Urinary bladder (tissue), 4 donors: ENCODE results near the gene TMEM128. TPM values are rescaled to one million over a fixed set of nuclear protein-coding genes. Genes with fewer than 3 reads are reported as not detected.
"Not testable (repeated sequence)": the region's sequence is repeated elsewhere in the genome, so short reads cannot be mapped to it uniquely, and the experiment has no call there.

Source experiments
- DNase-seq: peaks from one replicate; pipeline ENCODE4 v3.0.0-alpha.2; 2015; ENCODE audit errors: extremely low spot score
- H3K27ac ChIP-seq: one replicate; pipeline ENCODE4 v1.5.1; 2013; ENCODE audit warnings: low read depth, mild to moderate bottlenecking, moderate library complexity
- H3K36me3 ChIP-seq: one replicate; pipeline ENCODE4 v1.6.1; 2013; ENCODE audit warnings: mild to moderate bottlenecking, moderate library complexity; ENCODE audit not compliant: insufficient read depth
- H3K4me1 ChIP-seq: one replicate; pipeline ENCODE4 v1.6.1; 2013; ENCODE audit warnings: mild to moderate bottlenecking, moderate library complexity; ENCODE audit not compliant: insufficient read depth
- H3K4me3 ChIP-seq: one replicate; pipeline ENCODE4 v1.5.1; 2013; ENCODE audit warnings: low read depth, low read length
- WGBS: extraction: QIAGEN DNeasy Blood & Tissue Kit; methylation state at CpG from one replicate; pipeline ENCODE4 v1.1.7; 2013; 5-methylcytosine and 5-hydroxymethylcytosine counted together
- polyA plus RNA-seq: library from polyadenylated mRNA; stranded (reverse); fragments of 200-250 nt; gene quantifications from one replicate; pipeline ENCODE4 v1.2.3, GENCODE V29; 2013
- total RNA-seq: library from RNA; depleted of rRNA; stranded (reverse); fragments of >200 nt; gene quantifications from one replicate; pipeline ENCODE4 v1.2.3, GENCODE V29; 2014
- donor health status: healthy with polysubstance abuse.
- donor health status: healthy.

The TMEM128 gene
- total and polyA plus RNA-seq, 2 donors: 31.3 to 33.0 TPM

- H3K4me1 ChIP-seq, H3K27ac ChIP-seq, H3K36me3 ChIP-seq, DNase-seq, H3K4me3 ChIP-seq: not testable (repeated sequence)
- WGBS: 95% methylated on average over 3 of the region's 3 CpGs
Observed at GRCh38 chr4:4239551-4239950, 8.5 kb downstream of the TMEM128 start.

- 96% methylated on average over 2 of the region's 2 CpGs for whole genome bisulfite sequencing
- no peak for DNase-seq
- Histone ChIP-seq H3K4me1 (no peaks in the 10 kb centered on the region), H3K4me3 (no peak overlapping the region), H3K36me3 (no peaks in the 10 kb centered on the region), H3K27ac (no peak overlapping the region)
Observed at GRCh38 chr4:4233610-4234009, 14.4 kb downstream of the TMEM128 start.

GRCh38 chr4:4228356-4228668 is 19.7 kb downstream of the TMEM128 start:
- no peaks in the 10 kb centered on the region for H3K4me1 ChIP-seq
- no peak overlapping the region for H3K27ac ChIP-seq
- DNase-seq: no peak
- no peak overlapping the region for H3K4me3 ChIP-seq
- H3K36me3 ChIP-seq: no peaks in the 10 kb centered on the region
- 63% methylated on average over 1 of the region's 1 CpG for WGBS

- WGBS: 7% methylated on average over 51 of the region's 51 CpGs
Observed at GRCh38 chr4:4227510-4228355, 20.3 kb downstream of the TMEM128 start.

GRCh38 chr4:4226606-4227438 is 21.2 kb downstream of the TMEM128 start, which contains the start of gene OTOP1:
Gene OTOP1, minus strand, starts transcription at chr4:4226929. Its CDS starts 65 bp downstream, at chr4:4226864.
- Histone ChIP-seq H3K4me1 (no peaks in the 10 kb centered on the region), H3K27ac (no peak within 1 kb of the TSS), H3K4me3 (peak within 1 kb of the TSS; percentile 9), H3K36me3 (no peaks in the 10 kb centered on the region)
- WGBS: 13% methylated on average over 82 of the region's 82 CpGs
- DNase-seq: no peak

More at GRCh38 chr4:4227510-4228355, 20.3 kb downstream of the TMEM128 start:
- Histone ChIP-seq H3K4me3 (no peak overlapping the region), H3K36me3 (no peaks in the 10 kb centered on the region), H3K4me1 (no peaks in the 10 kb centered on the region), H3K27ac (no peak overlapping the region)
- DNase-seq: no peak

GRCh38 chr4:4225915-4226605 is 22.0 kb downstream of the TMEM128 start:
- WGBS: 10% methylated on average over 41 of the region's 41 CpGs
- Histone ChIP-seq H3K36me3 (no peaks in the 10 kb centered on the region), H3K4me1 (no peaks in the 10 kb centered on the region), H3K4me3 (no peak overlapping the region), H3K27ac (no peak overlapping the region)
- no peak for DNase-seq

DNA sequence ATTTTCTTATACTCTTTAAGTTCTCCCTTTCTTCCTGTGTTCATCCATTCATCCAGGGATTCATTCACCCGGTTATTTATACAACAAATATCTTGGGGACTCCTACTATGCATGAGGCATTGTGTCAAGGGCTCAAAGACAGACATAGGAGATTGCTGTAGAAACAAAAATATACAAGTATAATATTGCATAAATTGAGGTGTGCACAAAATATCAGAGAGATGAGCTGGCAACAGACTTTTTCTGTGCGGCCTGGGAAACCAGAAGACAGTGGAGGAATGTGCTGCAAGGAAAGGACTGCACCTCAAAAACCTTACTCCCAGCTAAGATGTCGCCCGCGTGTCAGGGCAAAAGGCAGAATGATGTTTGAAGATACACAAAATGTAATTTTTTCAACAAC is 30.9 kb downstream of the TMEM128 start:
- no peak for DNase-seq
- Histone ChIP-seq H3K36me3 (no peaks in the 10 kb centered on the region), H3K27ac (no peak overlapping the region), H3K4me3 (no peak overlapping the region), H3K4me1 (no peaks in the 10 kb centered on the region)
- 73% methylated on average over 5 of the region's 5 CpGs for WGBS

GRCh38 chr4:4216648-4217047 is 31.4 kb downstream of the TMEM128 start:
- WGBS: 69% methylated on average over 7 of the region's 7 CpGs

DNA sequence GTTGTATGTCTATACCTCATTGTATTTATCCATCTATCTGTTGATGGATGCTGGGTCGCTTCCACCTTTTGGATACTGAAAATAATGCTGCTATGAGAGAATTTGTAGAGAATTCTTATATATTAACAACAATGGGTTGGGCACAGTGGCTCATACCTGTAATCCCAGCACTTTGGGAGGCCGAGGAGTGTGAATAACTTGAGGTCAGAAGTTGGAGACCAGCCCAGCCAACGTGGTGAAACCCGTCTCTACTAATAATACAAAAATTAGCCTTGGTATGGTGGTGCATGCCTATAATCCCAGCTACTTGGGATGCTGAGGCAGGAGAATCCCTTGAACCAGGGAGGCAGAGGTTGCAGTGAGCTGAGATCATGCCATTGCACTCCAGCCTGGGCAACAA is 34.3 kb downstream of the TMEM128 start:
- 75% methylated on average over 4 of the region's 4 CpGs for WGBS
- H3K4me3 ChIP-seq, H3K4me1 ChIP-seq, H3K27ac ChIP-seq, H3K36me3 ChIP-seq, DNase-seq: not testable (repeated sequence)

More at GRCh38 chr4:4216648-4217047, 31.4 kb downstream of the TMEM128 start:
- Histone ChIP-seq H3K4me1 (no peaks in the 10 kb centered on the region), H3K36me3 (no peaks in the 10 kb centered on the region), H3K27ac (no peak overlapping the region), H3K4me3 (no peak overlapping the region)
- no peak for DNase-seq

- no peak for DNase-seq
- H3K36me3 ChIP-seq: no peaks in the 10 kb centered on the region
Observed at GRCh38 chr4:4206204-4206603, 41.8 kb downstream of the TMEM128 start.

GRCh38 chr4:4204401-4204745 is 43.6 kb downstream of the TMEM128 start:
- Histone ChIP-seq H3K27ac (no peak overlapping the region), H3K4me3 (no peak overlapping the region), H3K36me3 (no peaks in the 10 kb centered on the region), H3K4me1 (no peaks in the 10 kb centered on the region)
- DNase-seq: no peak
- 85% methylated on average over 3 of the region's 3 CpGs for WGBS

More at GRCh38 chr4:4206204-4206603, 41.8 kb downstream of the TMEM128 start:
- no peak overlapping the region for H3K4me3 ChIP-seq
- no peaks in the 10 kb centered on the region for H3K4me1 ChIP-seq
- no peak overlapping the region for H3K27ac ChIP-seq

- Histone ChIP-seq H3K4me3 (no peak overlapping the region), H3K36me3 (no peaks in the 10 kb centered on the region), H3K27ac (no peak overlapping the region), H3K4me1 (no peaks in the 10 kb centered on the region)
- DNase-seq: no peak
- 81% methylated on average over 10 of the region's 10 CpGs for WGBS
Observed at GRCh38 chr4:4203688-4204400, 44.2 kb downstream of the TMEM128 start.

GRCh38 chr4:4202510-4202909 is 45.5 kb downstream of the TMEM128 start:
- Histone ChIP-seq H3K36me3 (no peaks in the 10 kb centered on the region), H3K4me1 (no peaks in the 10 kb centered on the region), H3K4me3 (no peak overlapping the region), H3K27ac (no peak overlapping the region)
- WGBS: 75% methylated on average over 4 of the region's 4 CpGs
- DNase-seq: no peak
